NCI-H446 treated with DMSO at 0.1 percent for 48 hours (cell line): ENCODE measurements around the gene GDE1.

Experiments used
- DNase-seq: peaks from one replicate; lab custom pipeline; 2025; lab: John Stamatoyannopoulos, UW

Gene GDE1

GRCh38 chr16:19486051-19486450 is 35.8 kb downstream of the GDE1 start:
- no peak for DNase-seq

DNA sequence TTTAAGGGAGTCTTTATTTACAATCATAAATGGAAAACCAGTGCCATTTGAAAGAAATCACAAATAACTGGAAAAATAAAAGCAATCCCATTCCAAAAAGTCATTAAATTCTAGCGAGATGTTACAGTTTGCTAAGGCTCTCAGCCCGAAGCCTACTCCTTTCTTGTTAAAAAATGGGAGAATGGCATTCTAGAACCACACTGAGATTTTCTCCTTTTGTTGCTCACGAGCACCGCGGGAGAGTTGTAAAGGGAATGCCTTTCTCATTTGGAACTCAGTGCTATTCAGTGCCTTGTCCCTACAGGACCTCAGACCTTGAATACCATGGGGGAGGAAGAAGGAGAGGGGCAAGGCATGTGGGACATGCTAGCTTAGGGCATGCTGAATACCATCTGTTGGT is 36.3 kb downstream of the GDE1 start:
- DNase-seq: no peak

DNA sequence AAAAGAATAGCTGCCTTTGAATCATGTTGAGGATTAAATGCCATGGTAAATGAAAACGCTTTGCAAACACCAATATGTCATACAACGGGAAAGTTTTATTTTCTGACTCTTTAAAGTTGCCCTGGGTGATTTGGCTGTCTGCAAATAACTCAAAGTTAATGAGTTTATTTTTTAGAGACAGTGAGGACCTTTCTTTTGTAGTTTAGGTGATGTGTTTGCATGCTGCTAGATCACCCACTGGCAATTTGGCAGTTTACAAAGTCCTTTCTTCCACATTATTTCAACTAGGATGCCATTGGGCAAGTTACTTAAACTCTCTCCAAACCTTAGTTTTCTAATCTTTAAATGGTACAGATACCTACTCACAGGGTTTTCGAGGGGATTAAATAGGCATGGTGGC is 37.8 kb downstream of the GDE1 start:
- DNase-seq: no peak

GRCh38 chr16:19482291-19482690 is 39.6 kb downstream of the GDE1 start:
- DNase-seq: no peak

DNA sequence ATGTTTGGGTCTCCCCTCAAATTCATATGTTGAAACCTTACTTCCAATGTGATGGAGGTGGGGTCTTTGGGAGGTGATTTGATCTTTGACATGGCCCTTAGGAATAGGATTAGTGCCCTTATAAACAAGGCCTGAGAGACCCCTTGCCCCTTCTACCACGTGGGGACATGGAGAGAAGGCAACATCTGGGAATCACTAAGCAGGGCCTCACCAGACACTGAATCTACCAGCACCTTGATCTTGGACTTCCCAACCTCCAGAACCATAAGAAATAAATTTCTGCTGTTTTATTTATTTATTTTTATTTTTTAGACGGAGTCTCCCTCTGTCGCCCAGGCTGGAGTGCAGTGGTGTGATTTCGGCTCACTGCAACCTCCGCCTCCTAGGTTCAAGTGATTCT is 40.1 kb downstream of the GDE1 start:
- DNase-seq: no peak

DNA sequence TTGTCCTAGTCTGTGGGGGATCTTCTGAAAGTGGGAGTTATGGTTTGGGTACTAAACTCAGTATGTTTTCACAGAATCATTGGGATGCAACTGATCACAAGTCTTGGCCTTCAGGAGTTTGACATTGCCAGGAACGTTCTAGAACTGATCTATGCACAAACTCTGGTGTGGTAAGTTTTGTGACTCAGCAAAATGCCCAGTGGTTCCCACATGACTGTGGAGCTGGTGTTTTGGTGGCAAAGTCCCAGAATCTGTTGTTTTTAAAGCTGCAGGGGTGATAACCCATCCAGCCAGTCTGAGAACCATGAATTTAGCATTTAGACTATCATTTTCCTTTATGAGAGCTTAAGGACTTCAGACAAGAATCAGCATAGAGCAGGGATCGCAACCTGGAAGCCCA is 40.6 kb downstream of the GDE1 start:
- no peak for DNase-seq

- no peak for DNase-seq
Measured at GRCh38 chr16:19479302-19479721, 42.6 kb downstream of the GDE1 start.

GRCh38 chr16:19478505-19478904 is 43.4 kb downstream of the GDE1 start:
- no peak for DNase-seq

DNA sequence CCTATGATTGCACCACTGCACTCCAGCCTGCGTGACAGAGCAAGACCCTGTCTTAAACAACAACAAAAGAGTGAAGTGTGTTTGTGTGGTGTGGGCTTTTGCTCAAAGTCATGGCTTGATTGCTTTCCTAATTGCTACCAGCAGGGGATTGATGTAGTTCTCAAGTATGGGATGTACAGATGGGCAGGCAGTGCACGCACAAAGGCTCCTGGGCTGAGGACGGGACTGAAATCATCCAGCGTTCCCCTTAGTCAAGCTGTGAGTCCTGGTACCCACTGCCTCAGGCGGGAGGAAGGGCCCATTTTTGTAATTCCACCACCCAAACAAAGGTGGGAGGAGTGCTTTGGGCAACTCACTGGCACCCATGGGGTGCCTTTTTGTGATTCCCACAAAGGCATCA is 47.3 kb downstream of the GDE1 start:
- DNase-seq: no peak

- no peak for DNase-seq
Measured at GRCh38 chr16:19472482-19472881, 49.4 kb downstream of the GDE1 start.

- DNase-seq: no peak
Measured at GRCh38 chr16:19468300-19468699, 53.6 kb downstream of the GDE1 start.

GRCh38 chr16:19463468-19464315 is 58.2 kb downstream of the GDE1 start:
- no peak for DNase-seq

DNA sequence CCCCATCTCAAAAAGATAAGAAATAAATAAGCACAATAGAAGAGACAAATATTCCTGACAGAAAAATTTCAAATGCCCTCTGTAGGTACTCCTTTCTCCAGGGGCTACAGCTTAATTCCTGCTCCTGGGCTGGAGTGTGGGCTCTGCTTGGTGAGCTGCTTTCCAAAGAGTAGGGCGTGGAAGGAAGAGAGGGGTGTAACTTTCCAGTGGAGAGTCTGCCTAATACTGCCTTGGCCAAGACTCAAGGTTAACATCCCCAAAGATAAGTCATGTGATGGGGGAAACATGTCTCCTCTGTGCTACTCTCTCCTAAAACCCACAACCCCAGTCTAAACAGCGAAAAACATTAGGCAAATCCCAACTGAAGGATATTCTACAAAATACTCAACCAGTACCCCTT is 61.5 kb downstream of the GDE1 start:
- DNase-seq: no peak

DNA sequence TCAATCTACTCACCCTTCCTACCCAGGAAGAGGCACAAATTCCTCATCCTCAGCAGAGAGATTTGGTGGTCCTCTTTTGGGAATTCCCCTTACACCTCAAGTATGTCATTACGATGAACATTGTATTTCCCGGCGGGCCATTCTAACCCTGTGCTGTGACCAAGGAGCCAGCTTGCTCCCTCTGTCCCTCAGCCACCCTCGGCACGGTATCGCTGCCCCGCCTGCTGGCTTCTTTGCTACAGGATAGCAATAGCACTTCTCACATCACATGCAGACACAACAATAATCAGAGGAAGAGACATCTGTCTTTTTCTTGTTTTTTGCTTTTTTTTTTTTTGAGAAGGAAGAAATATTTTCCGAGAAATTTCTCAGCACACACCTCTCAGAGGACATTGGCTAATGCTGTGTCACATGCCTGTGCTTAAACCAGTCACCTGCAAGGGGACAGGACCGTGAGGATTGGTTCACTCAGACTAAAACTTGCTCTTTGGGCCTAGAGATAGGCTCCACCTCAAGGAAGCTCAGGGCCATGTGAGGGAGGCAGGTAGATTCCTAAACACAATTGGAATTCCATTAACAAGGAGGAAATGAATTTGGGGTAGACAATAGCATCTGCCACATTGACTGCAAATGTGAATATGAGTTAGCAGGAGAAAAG is 63.0 kb downstream of the GDE1 start:
- DNase-seq: no peak
